ENCODE measurements around the gene RPS3.
"Not testable (repeated sequence)": the region's sequence is repeated elsewhere in the genome, so short reads cannot be mapped to it uniquely, and the experiment has no call there.

The RPS3 gene

GRCh38 chr11:75399344-75400145, at the start of gene RPS3:
Gene RPS3, plus strand, starts transcription at chr11:75399518. Its CDS starts 30 bp downstream, at chr11:75399548.
- in situ Hi-C loops (cut with MboI; ENCODE audit: low sequenced_read_pairs): no loop called here

GRCh38 chr11:75349521-75350116, 49.7 kb upstream of the RPS3 start:
- in situ Hi-C loops (cut with MboI; ENCODE audit: low sequenced_read_pairs): no loop called here

GRCh38 chr11:75350122-75350742, 49.1 kb upstream of the RPS3 start:
- in situ Hi-C loops (cut with MboI; ENCODE audit: low sequenced_read_pairs): no loop called here

GRCh38 chr11:75350743-75351540, 48.4 kb upstream of the RPS3 start:
- in situ Hi-C loops (cut with MboI; ENCODE audit: low sequenced_read_pairs): no loop called here

- in situ Hi-C loops (cut with MboI; ENCODE audit: low sequenced_read_pairs): no loop called here
Observed at GRCh38 chr11:75351541-75351790, 47.9 kb upstream of the RPS3 start, which contains the start of gene ARRB1. Gene ARRB1, minus strand, starts transcription at chr11:75351661. Its CDS starts 54 bp downstream, at chr11:75351607.

GRCh38 chr11:75351791-75352587, 47.3 kb upstream of the RPS3 start:
- in situ Hi-C loops (cut with MboI; ENCODE audit: low sequenced_read_pairs): no loop called here

- in situ Hi-C loops (cut with MboI; ENCODE audit: low sequenced_read_pairs): no loop called here
Observed at GRCh38 chr11:75352588-75353206, 46.6 kb upstream of the RPS3 start.

GRCh38 chr11:75355051-75355450, 44.3 kb upstream of the RPS3 start:
- in situ Hi-C loops (cut with MboI; ENCODE audit: low sequenced_read_pairs): no loop called here

- in situ Hi-C loops (cut with MboI; ENCODE audit: low sequenced_read_pairs): no loop called here
Observed at GRCh38 chr11:75356613-75357012, 42.7 kb upstream of the RPS3 start.

GRCh38 chr11:75362285-75362684, 37.0 kb upstream of the RPS3 start:
- in situ Hi-C loops (cut with MboI; ENCODE audit: low sequenced_read_pairs): not testable (repeated sequence)

GRCh38 chr11:75365711-75366181, 33.6 kb upstream of the RPS3 start:
- in situ Hi-C loops (cut with MboI; ENCODE audit: low sequenced_read_pairs): no loop called here

- in situ Hi-C loops (cut with MboI; ENCODE audit: low sequenced_read_pairs): not testable (repeated sequence)
Observed at GRCh38 chr11:75366826-75367225, 32.5 kb upstream of the RPS3 start.

- in situ Hi-C loops (cut with MboI; ENCODE audit: low sequenced_read_pairs): no loop called here
Observed at GRCh38 chr11:75369560-75370255, 29.6 kb upstream of the RPS3 start.

GRCh38 chr11:75371949-75372876, 27.1 kb upstream of the RPS3 start:
- in situ Hi-C loops (cut with MboI; ENCODE audit: low sequenced_read_pairs): no loop called here

- in situ Hi-C loops (cut with MboI; ENCODE audit: low sequenced_read_pairs): no loop called here
Observed at GRCh38 chr11:75373201-75373600, 26.1 kb upstream of the RPS3 start.

GRCh38 chr11:75374646-75375045, 24.7 kb upstream of the RPS3 start:
- in situ Hi-C loops (cut with MboI; ENCODE audit: low sequenced_read_pairs): no loop called here

- in situ Hi-C loops (cut with MboI; ENCODE audit: low sequenced_read_pairs): no loop called here
Observed at GRCh38 chr11:75375626-75376025, 23.7 kb upstream of the RPS3 start.

- in situ Hi-C loops (cut with MboI; ENCODE audit: low sequenced_read_pairs): no loop called here
Observed at GRCh38 chr11:75376175-75376574, 23.1 kb upstream of the RPS3 start.

Measured in HL-60/S4 (cell line).